ENCODE results near the gene SLC22A7.

DNA sequence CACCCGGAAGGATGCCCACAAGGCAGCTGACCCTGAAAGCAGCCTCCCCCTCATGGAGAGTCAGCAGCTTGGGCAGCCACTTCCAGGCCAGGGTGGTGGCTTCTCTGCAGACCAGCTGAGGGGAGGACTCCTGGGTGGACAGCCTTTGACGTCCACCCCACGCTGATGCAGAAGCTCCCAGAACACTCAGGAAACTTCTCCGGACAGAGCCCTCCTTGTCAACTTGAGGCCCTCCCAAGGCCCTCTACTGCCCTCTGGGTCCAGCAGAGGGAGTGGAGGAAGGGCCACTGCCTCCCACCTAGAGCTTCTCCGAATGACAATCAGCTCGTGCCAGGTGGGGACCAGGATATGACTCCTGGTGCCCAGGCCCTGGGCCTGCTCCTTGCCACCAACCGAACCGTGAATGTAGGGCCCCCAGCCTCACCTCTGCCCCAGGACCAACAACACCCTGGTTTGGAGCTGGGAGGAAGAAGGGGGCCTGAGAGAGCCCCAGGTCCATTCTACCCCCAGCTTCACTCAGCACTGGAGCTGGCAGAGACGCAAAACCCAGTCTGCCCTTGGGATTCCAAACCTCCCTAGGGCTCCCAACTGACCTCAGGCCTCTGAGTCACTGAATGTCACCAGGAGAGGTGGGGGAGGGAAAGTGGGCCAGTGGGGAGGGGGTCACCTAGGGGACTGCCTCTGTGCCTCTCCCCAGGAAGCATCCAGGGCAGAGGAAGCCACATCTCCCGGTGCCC lies 10.9 kb upstream of the SLC22A7 start:
- TF ChIP-seq CTCF (IDR thresholded peaks at IDR 0.05; ENCODE audit: low read depth, low read length, poor library complexity, severe bottlenecking) (no peak), EZH2phosphoT487 (IDR thresholded peaks at IDR 0.05; ENCODE audit: borderline replicate concordance, low read length) (no peak)

Measured in DOHH2 (cell line).